GM15510 (cell line): ENCODE results near the gene RAPGEF3.

Source experiments
- POLR2A ChIP-seq: IDR thresholded peaks from 3 replicates; pipeline ENCODE4 v1.6.1; 2011; ENCODE audit warnings: borderline replicate concordance; ENCODE audit not compliant: insufficient read length; ENCODE audit errors: extremely low read depth

RAPGEF3 gene, protein sequence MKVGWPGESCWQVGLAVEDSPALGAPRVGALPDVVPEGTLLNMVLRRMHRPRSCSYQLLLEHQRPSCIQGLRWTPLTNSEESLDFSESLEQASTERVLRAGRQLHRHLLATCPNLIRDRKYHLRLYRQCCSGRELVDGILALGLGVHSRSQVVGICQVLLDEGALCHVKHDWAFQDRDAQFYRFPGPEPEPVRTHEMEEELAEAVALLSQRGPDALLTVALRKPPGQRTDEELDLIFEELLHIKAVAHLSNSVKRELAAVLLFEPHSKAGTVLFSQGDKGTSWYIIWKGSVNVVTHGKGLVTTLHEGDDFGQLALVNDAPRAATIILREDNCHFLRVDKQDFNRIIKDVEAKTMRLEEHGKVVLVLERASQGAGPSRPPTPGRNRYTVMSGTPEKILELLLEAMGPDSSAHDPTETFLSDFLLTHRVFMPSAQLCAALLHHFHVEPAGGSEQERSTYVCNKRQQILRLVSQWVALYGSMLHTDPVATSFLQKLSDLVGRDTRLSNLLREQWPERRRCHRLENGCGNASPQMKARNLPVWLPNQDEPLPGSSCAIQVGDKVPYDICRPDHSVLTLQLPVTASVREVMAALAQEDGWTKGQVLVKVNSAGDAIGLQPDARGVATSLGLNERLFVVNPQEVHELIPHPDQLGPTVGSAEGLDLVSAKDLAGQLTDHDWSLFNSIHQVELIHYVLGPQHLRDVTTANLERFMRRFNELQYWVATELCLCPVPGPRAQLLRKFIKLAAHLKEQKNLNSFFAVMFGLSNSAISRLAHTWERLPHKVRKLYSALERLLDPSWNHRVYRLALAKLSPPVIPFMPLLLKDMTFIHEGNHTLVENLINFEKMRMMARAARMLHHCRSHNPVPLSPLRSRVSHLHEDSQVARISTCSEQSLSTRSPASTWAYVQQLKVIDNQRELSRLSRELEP

GRCh38 chr12:47758834-47759690, at the start of gene RAPGEF3:
Gene RAPGEF3, minus strand, starts transcription at chr12:47758880. Its CDS starts 324 bp downstream, at chr12:47758556.
- peak; percentile 14 for TF ChIP-seq POLR2A

- peak; percentile 6 for TF ChIP-seq POLR2A
Observed at GRCh38 chr12:47808050-47808449, 49.4 kb upstream of the RAPGEF3 start.

- no peak for TF ChIP-seq POLR2A
Observed at GRCh38 chr12:47807338-47807737, 48.7 kb upstream of the RAPGEF3 start.

GRCh38 chr12:47805417-47805816, 46.7 kb upstream of the RAPGEF3 start:
- TF ChIP-seq POLR2A: no peak

- TF ChIP-seq POLR2A: no peak
Observed at GRCh38 chr12:47804171-47804570, 45.5 kb upstream of the RAPGEF3 start.

DNA sequence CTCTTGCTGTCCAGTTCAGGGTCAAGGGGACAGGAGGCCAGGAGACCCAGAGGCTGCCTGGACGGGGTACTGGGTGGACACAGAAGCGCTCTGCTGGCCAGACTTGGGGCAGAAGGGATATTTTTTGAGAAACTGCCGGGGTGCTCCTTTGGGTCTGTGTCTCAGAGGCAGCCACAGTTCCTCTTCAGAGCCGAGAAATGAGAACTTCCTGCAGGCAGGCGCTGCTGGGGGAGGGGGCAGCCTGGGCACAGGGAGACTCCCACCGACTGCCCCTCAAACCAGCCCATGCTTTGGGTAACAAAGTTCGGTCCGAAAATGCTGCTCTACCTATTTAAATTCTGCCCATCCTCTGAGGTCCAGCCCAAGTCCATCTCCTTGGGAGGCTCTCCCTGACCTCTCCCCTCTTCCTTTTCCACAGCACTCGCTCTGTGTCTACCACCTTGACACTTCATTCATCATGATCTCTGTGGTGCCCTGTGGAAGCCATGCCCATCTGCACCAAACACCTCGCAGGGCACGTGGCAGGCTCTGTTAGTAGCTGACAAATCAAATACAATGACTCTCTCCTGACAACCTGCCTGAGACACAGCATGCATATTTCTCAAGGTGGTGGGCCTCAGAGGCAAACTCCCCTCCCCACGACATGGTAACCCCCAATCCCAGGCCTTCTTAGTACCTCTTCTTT, 44.7 kb upstream of the RAPGEF3 start:
- TF ChIP-seq POLR2A: no peak

GRCh38 chr12:47802312-47802711, 43.6 kb upstream of the RAPGEF3 start:
- TF ChIP-seq POLR2A: no peak

- no peak for TF ChIP-seq POLR2A
Observed at GRCh38 chr12:47801904-47802246, 43.2 kb upstream of the RAPGEF3 start.

GRCh38 chr12:47801170-47801903, 42.7 kb upstream of the RAPGEF3 start:
- no peak for TF ChIP-seq POLR2A

DNA sequence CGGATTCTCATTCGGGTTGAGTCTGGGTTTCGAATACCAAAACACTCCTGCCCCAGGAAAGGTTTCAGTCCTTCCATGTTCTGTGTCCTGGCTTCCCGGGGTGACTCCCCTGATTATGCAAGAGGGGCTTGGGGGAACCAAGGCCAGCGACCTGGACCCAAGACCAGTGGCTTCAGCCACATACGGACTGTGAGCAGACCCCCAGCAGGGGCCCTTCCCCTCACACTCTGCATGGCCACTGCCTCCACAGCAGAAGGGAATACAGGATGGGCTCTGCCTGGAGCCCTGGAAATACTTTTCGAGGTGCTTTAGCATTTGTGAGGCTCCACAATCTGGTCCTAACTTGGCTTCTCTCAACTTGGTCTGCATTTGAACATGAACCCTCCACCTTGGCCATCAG, 41.9 kb upstream of the RAPGEF3 start:
- no peak for TF ChIP-seq POLR2A

DNA sequence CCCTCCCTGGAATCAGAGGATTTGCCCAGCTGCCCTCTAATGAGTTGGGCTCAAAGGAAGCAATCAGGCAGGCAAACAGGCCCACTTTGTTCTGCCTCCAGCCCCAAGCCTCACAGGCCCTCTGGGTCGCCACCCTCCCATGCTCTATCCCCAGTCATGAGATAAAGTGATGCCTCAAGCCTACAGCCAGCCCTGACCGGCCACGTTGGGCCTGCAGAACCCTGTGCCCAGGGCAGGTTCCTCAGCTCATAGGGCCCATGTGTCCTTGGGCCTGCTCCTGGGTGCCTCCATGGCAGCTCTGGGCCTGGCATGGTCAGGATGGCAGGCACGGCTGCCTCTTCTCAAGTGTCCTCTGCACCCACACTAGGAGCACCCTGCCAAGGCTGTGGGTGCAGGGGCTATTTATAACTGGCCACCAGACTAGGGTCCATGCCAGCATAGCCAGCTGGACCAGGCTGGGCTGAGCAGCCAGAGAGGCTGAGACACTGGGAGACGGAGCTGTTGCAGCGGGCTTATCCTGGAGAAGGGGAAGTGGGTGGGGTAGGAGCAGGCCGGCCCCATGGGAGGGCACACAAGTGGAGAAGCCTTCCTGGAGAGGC, 40.8 kb upstream of the RAPGEF3 start:
- TF ChIP-seq POLR2A: no peak

- no peak for TF ChIP-seq POLR2A
Observed at GRCh38 chr12:47798382-47798948, 39.8 kb upstream of the RAPGEF3 start.

GRCh38 chr12:47797441-47797840, 38.8 kb upstream of the RAPGEF3 start:
- no peak for TF ChIP-seq POLR2A
